Fibroblast of the aortic adventitia (primary cell): ENCODE data around the gene TMA16. TPM values are rescaled to one million over a fixed set of nuclear protein-coding genes. Genes with fewer than 3 reads are reported as not detected.
A peak's percentile ranks its signal among the peaks of the same experiment; 100 is the strongest.

Experiments
- DNase-seq: peaks from one replicate; pipeline ENCODE4 v3.0.0-alpha.2; 2010; ENCODE audit warnings: low read depth
- H3K4me3 ChIP-seq: 2 replicates; pipeline ENCODE4 v1.5.1; 2011; ENCODE audit warnings: low read depth, mild to moderate bottlenecking, control low read depth, low read length, moderate library complexity
- total RNA-seq: library from RNA; depleted of rRNA; stranded (reverse); fragments of >200 nt; gene quantifications from 2 replicates; pipeline ENCODE4 v1.2.3, GENCODE V29; 2012; ENCODE audit warnings: low replicate concordance
- TF ChIP-seq, protein P1 (sequence below): IDR thresholded peaks from 2 replicates; pipeline ENCODE4 v1.5.1; 2011; ENCODE audit warnings: mild to moderate bottlenecking, low read length, control low read depth, inconsistent platforms; ENCODE audit not compliant: insufficient read depth

TMA16 gene
- total RNA-seq, 1 donor = 40.2 TPM

DNA sequence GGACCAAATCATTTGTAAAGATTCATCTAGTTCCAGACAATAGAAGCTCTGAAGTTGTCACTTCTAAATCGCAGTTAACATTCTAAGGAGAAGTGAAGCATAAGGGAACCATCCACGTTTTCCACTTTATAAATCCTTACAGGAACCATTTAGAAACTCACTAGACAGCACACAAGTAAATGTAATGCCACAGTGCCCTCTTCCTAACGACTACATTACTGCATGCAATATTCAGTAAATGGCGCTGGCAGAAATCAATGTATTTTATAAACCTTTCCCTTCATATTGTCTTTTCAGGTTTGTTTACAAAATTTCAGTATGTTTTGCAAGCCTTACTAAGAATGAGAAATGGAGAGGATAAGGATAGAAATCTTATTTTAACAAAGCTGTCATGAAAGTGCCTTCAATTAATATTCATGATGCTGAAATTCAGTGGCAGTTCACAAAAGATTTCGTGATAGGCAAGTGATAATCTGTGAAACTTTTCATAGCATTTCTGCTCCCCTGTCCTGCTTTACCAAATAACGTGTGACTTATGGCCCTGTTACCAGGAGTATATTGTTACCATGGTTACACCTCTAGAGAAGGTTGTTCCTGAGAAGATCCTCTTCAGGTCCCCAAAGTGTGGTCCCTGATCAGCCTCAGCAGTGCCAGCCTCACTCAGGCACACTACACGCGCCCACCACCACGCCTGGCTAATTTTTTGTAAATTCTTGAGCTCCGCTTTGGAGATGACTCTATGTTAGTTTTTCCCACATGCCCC, 54.2 kb downstream of the TMA16 start:
- TF ChIP-seq, protein P1, sequence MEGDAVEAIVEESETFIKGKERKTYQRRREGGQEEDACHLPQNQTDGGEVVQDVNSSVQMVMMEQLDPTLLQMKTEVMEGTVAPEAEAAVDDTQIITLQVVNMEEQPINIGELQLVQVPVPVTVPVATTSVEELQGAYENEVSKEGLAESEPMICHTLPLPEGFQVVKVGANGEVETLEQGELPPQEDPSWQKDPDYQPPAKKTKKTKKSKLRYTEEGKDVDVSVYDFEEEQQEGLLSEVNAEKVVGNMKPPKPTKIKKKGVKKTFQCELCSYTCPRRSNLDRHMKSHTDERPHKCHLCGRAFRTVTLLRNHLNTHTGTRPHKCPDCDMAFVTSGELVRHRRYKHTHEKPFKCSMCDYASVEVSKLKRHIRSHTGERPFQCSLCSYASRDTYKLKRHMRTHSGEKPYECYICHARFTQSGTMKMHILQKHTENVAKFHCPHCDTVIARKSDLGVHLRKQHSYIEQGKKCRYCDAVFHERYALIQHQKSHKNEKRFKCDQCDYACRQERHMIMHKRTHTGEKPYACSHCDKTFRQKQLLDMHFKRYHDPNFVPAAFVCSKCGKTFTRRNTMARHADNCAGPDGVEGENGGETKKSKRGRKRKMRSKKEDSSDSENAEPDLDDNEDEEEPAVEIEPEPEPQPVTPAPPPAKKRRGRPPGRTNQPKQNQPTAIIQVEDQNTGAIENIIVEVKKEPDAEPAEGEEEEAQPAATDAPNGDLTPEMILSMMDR = peak; percentile 73
- DNase-seq = peak; percentile 75
- no peak overlapping the region for H3K4me3 ChIP-seq

- no peak for DNase-seq
- TF ChIP-seq, protein P1 = no peak
- no peak overlapping the region for H3K4me3 ChIP-seq
Measured at GRCh38 chr4:163550869-163551267, 56.4 kb downstream of the TMA16 start.

- no peak overlapping the region for H3K4me3 ChIP-seq
- DNase-seq = no peak
- TF ChIP-seq, protein P1 = no peak
Measured at GRCh38 chr4:163553146-163553545, 58.7 kb downstream of the TMA16 start.

DNA sequence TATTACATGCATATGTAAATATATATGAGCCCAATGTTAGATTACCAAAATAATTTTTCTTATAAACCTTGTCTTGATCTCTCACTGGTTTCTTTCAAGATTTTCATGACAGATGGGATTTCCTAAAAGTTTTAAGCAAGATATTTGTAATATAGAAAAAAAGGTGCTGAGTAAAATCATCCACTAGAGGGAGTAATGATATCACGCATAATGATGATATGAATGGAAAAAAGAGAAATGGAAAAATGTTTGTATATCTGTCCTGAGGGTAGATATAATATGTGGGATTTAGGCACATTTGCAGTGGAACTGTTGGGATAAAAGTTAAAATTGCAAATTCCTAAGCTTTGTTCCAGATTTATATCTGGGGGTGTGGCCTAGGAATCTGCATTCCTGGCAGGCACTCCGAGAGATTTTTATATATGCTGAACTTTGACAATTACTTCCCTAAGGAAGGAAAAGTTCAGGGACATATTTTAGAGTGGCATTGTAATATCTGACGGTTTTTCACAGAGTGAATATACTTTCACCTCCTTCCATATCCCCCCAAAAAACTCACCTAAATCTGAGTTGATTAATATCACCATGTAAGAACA, 60.5 kb downstream of the TMA16 start:
- TF ChIP-seq, protein P1 = peak; percentile 73
- DNase-seq = peak; percentile 51
- no peak overlapping the region for H3K4me3 ChIP-seq

DNA sequence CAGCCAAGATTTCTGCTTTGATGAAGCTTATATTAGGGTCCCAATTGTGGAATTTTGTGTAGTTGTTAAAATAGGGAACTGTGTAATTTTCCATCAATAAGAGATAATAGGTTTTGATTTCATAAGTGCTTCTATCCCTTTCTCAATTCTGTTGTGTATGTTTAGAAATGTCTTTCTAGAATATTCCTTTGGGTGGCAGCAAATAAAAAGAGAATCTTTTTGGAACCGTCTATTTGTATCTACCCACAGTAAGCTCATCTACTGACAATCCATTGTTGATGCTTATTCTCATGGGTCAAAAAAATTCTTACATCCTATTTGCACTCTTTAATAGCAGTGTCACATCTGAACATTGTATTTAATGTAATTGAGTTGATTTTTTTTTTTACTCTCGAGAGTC, 61.7 kb downstream of the TMA16 start:
- H3K4me3 ChIP-seq = no peak overlapping the region
- TF ChIP-seq, protein P1 = no peak
- no peak for DNase-seq

- TF ChIP-seq, protein P1 = no peak
- H3K4me3 ChIP-seq = no peak overlapping the region
- no peak for DNase-seq
Measured at GRCh38 chr4:163556650-163557391, 62.3 kb downstream of the TMA16 start.
